ENCODE results near the gene MAN1B1. TPM values are rescaled to one million over a fixed set of nuclear protein-coding genes. Genes with fewer than 3 reads are reported as not detected.
A peak's percentile ranks its signal among the peaks of the same experiment; 100 is the strongest.

Gene MAN1B1
- total RNA-seq, 2 donors from 2014 or later, result 32.0 to 44.3 TPM

- no peak for DNase-seq (ENCODE audit: low spot score)
- intact Hi-C loops (cut with DNase I), result no loop called here
Measured at GRCh38 chr9:137079401-137079787, 7.4 kb upstream of the MAN1B1 start.

GRCh38 chr9:137080260-137081122 lies 6.3 kb upstream of the MAN1B1 start:
- intact Hi-C loops (cut with DNase I), result no loop called here
- no peak for DNase-seq (ENCODE audit: low spot score)

- DNase-seq (ENCODE audit: low spot score), result no peak
Measured at GRCh38 chr9:137082222-137082924, 4.4 kb upstream of the MAN1B1 start.

GRCh38 chr9:137082925-137083290 lies 3.9 kb upstream of the MAN1B1 start:
- DNase-seq (ENCODE audit: low spot score), result no peak
- intact Hi-C loops (cut with DNase I), result no loop called here

More at GRCh38 chr9:137082222-137082924, 4.4 kb upstream of the MAN1B1 start:
- intact Hi-C loops (cut with DNase I), result no loop called here

GRCh38 chr9:137083394-137084004 lies 3.3 kb upstream of the MAN1B1 start:
- peak; percentile 95 for DNase-seq (ENCODE audit: low spot score)
- intact Hi-C loops (cut with DNase I), result no loop called here

- intact Hi-C loops (cut with DNase I), result no loop called here
- DNase-seq (ENCODE audit: low spot score), result no peak
Measured at GRCh38 chr9:137084526-137084925, 2.3 kb upstream of the MAN1B1 start.

- intact Hi-C loops (cut with DNase I), result no loop called here
- DNase-seq (ENCODE audit: low spot score), result peak; percentile 91
Measured at GRCh38 chr9:137085920-137086530, 760 bp upstream of the MAN1B1 start.

GRCh38 chr9:137087409-137087925 lies 682 bp downstream of the MAN1B1 start:
- intact Hi-C loops (cut with DNase I), result no loop called here

GRCh38 chr9:137088121-137088520 lies 1.3 kb downstream of the MAN1B1 start:
- intact Hi-C loops (cut with DNase I), result no loop called here

More at GRCh38 chr9:137087409-137087925, 682 bp downstream of the MAN1B1 start:
- DNase-seq (ENCODE audit: low spot score), result no peak

GRCh38 chr9:137089232-137089947 lies 2.6 kb downstream of the MAN1B1 start:
- DNase-seq (ENCODE audit: low spot score), result no peak
- intact Hi-C loops (cut with DNase I), result no loop called here

More at GRCh38 chr9:137088121-137088520, 1.3 kb downstream of the MAN1B1 start:
- DNase-seq (ENCODE audit: low spot score), result no peak

GRCh38 chr9:137095664-137096517 lies 9.1 kb downstream of the MAN1B1 start:
- intact Hi-C loops (cut with DNase I), result no loop called here
- no peak for DNase-seq (ENCODE audit: low spot score)

- intact Hi-C loops (cut with DNase I), result no loop called here
- no peak for DNase-seq (ENCODE audit: low spot score)
Measured at GRCh38 chr9:137096785-137097546, 10.2 kb downstream of the MAN1B1 start.

GRCh38 chr9:137097761-137098462 lies 11.1 kb downstream of the MAN1B1 start:
- no peak for DNase-seq (ENCODE audit: low spot score)
- intact Hi-C loops (cut with DNase I), result no loop called here

GRCh38 chr9:137099231-137099630 lies 12.4 kb downstream of the MAN1B1 start:
- intact Hi-C loops (cut with DNase I), result no loop called here
- no peak for DNase-seq (ENCODE audit: low spot score)

GRCh38 chr9:137103206-137103999 lies 16.6 kb downstream of the MAN1B1 start:
- intact Hi-C loops (cut with DNase I), result no loop called here
- DNase-seq (ENCODE audit: low spot score), result no peak
